Measurements from ENCODE around the gene ATF3. TPM values are rescaled to one million over a fixed set of nuclear protein-coding genes. Genes with fewer than 3 reads are reported as not detected.
A peak's percentile ranks its signal among the peaks of the same experiment; 100 is the strongest.

ATF3 gene
- total RNA-seq, result 32.4 TPM

DNA sequence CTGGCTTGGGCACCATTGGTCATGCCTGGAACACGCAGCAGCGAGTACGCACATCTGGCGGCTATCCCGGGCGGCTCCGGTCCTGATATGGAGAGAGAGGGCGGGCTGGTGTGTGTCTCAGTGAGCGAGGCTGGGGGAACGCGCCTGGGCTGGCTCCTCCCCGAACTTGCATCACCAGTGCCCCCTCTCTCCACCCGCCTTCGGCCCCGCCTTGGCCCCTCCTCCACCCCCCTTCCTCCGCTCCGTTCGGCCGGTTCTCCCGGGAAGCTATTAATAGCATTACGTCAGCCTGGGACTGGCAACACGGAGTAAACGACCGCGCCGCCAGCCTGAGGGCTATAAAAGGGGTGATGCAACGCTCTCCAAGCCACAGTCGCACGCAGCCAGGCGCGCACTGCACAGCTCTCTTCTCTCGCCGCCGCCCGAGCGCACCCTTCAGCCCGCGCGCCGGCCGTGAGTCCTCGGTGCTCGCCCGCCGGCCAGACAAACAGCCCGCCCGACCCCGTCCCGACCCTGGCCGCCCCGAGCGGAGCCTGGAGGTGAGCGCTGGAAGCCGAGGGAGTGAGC lies at the start of gene ATF3:
TSS of gene ATF3 (plus strand) at position 370 of the 567 bp plus-strand sequence. CDS start 6,261 bp downstream, outside the sequence.
- intact Hi-C loops (cut with DNase I), result no loop called here
- peak; percentile 97 for ATAC-seq
- peak; percentile 99 for DNase-seq (ENCODE audit: low spot score)

DNA sequence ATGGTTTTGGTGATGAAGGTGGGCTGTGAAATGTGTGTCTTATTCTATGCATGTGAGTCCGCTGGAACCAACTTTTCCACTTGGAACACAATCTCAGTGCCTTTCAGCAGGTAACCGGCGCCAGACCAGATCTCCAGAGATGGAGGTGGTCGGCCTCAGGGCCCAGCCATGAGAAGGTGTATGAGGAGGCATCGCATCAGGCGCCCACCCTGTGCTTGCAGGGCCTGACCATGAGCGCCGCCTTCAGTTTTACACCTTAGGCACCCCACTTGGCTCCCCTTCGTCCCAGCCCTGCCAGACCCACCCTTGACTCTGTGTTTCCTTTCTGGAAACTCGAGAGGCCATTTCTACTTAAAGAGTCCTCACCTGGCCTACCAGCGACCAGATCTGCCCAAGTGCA lies 48.6 kb upstream of the ATF3 start:
- no peak for DNase-seq (ENCODE audit: low spot score)
- intact Hi-C loops (cut with DNase I), result no loop called here
- ATAC-seq, result no peak

DNA sequence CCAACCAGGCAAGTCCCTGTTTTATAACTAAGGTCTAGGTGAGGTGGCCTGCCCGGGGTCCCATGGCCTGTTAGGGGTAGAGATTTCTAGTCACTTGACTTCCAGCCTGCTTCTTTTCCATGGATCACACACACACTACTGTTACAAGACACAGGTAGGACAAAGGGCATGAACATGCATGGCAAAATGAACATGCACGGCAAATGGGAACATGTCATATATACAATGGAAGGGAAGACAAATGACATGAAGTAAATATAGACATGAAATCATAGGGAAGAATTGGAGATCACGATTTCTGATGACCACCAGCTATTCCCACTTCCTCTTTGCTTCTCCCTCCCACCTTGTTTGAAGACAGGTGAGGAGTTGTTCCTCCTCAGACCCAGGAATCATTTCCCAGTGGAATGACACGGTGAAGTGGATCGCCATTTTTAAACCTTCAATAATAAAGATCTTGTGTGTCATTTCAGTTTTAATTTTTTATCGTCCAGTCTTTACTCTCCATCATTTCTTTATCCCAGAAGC lies 47.6 kb upstream of the ATF3 start:
- intact Hi-C loops (cut with DNase I), result no loop called here
- ATAC-seq (no peak), DNase-seq (ENCODE audit: low spot score) (no peak)

- intact Hi-C loops (cut with DNase I), result no loop called here
- ATAC-seq (no peak), DNase-seq (ENCODE audit: low spot score) (no peak)
These were observed 47.0 kb upstream of the ATF3 start for GRCh38 chr1:212561501-212561931.

GRCh38 chr1:212562771-212563170 lies 45.8 kb upstream of the ATF3 start:
- DNase-seq (ENCODE audit: low spot score), result no peak
- intact Hi-C loops (cut with DNase I), result no loop called here
- ATAC-seq, result no peak

- intact Hi-C loops (cut with DNase I), result no loop called here
- no peak for DNase-seq (ENCODE audit: low spot score)
These were observed 43.5 kb upstream of the ATF3 start for GRCh38 chr1:212565079-212565478.

GRCh38 chr1:212565571-212566305 lies 42.8 kb upstream of the ATF3 start:
- intact Hi-C loops (cut with DNase I), result no loop called here
- DNase-seq (ENCODE audit: low spot score), result no peak
- no peak for ATAC-seq

More at GRCh38 chr1:212565079-212565478, 43.5 kb upstream of the ATF3 start:
- no peak for ATAC-seq

- DNase-seq (ENCODE audit: low spot score) (no peak), ATAC-seq (peak; percentile 84)
- intact Hi-C loops (cut with DNase I), result no loop called here
These were observed 41.8 kb upstream of the ATF3 start for GRCh38 chr1:212566522-212567479.

DNA sequence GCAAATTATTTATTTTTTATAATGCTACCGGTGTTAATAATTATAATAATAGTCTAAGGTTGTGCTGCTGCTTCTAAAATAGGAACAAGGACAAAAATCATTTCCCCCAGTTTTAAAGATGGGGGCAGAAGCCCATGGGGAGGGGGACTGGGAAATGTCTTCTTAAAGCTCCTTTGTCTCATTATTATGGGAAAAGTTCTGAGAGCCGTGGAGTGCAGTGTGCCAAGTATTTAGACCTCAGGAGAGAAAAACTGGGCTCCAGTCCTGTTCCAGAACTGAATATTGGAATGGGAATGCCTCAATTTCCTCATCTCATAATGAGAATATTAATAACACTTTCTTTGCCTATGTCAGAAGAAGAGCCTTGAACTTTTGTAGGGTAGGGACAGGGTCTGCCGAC lies 40.9 kb upstream of the ATF3 start:
- intact Hi-C loops (cut with DNase I), result no loop called here
- DNase-seq (ENCODE audit: low spot score), result no peak
- no peak for ATAC-seq

- ATAC-seq (no peak), DNase-seq (ENCODE audit: low spot score) (no peak)
- intact Hi-C loops (cut with DNase I), result no loop called here
These were observed 39.5 kb upstream of the ATF3 start for GRCh38 chr1:212568978-212569537.

GRCh38 chr1:212574732-212575131 lies 33.8 kb upstream of the ATF3 start:
- no peak for DNase-seq (ENCODE audit: low spot score)
- intact Hi-C loops (cut with DNase I), result no loop called here
- no peak for ATAC-seq

DNA sequence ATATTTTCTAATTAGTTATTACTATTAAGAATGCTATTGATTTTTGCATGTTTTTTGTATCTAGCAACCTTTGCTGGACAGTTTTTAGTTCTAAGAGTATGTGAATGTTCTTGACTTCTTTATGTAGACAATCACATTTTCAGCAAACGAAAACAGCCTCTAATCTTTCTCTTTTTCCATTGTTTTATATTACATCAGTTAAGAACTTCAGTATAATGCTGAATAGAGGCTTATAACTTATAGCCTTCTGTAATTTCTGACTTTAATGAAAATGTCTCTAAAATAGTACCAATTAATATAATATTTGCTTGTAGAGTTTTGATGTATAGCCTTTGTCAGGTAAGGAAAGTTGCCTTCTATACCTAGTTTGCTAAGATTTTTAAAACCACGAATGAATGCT lies 33.2 kb upstream of the ATF3 start:
- DNase-seq (ENCODE audit: low spot score), result no peak

DNA sequence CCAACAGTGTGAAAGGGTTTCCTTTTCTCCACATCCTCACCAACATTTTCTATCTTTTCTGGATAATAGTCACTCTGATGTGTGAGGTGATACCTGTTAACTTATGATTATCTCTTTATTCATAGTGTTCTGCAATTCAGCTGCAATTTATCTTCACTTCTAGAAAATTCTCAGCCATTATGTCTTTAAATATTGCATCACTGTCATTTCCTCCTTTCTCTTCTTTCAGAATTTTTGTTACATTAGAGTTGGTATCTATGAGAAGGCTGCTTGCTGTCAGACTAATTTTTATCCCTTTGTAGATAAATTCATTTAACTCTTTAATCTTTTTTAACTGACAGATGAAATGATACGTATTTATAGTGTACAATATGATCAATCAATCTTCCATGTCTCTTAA lies 30.5 kb upstream of the ATF3 start:
- ATAC-seq, result no peak
- DNase-seq (ENCODE audit: low spot score), result no peak
- intact Hi-C loops (cut with DNase I), result no loop called here

More for the DNA sequence above, 33.2 kb upstream of the ATF3 start:
- ATAC-seq, result no peak
- intact Hi-C loops (cut with DNase I), result no loop called here

- no peak for ATAC-seq
- DNase-seq (ENCODE audit: low spot score), result no peak
- intact Hi-C loops (cut with DNase I), result no loop called here
These were observed 27.5 kb upstream of the ATF3 start for GRCh38 chr1:212581034-212581433.

GRCh38 chr1:212582291-212582690 lies 26.3 kb upstream of the ATF3 start:
- intact Hi-C loops (cut with DNase I), result no loop called here
- DNase-seq (ENCODE audit: low spot score), result no peak
- ATAC-seq, result no peak

DNA sequence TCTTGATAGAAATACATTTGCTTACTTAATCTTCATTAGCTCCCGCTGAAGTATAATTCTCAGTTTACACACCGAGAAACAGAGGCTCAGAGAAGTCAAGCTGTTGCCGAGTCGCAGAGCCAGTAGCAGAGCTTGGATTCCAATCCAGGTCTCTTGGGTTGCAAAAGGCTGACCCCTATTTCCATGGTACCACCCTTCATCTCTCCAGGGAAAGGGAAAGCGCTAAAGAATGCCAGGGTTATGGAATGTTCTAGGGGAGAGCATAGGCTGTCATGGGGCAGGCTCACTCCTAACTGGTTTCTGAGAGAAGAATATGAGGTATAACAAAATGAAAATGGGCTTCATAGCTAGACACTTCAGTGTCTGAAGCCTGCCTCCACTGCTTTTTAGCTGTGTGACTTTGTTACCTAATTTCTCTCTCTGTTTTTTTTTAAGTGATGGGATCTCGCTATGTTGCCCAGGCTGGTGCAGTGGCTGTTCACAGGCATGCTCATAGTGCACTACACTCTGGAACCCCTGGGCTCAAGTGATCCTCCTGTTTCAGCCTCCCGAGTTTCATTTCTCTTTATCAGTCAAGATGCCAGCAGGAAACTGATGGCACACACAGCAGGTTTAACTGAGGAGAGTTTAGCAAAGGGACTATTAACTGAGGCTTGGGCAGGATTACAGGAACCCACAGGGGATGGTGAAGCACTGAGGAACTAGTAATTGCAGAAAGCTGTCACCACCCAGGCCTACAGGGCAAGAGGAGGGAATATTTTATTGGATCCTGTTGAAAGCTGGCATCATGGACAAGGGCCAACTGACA lies 25.5 kb upstream of the ATF3 start:
- DNase-seq (ENCODE audit: low spot score) (no peak), ATAC-seq (no peak)
- intact Hi-C loops (cut with DNase I), result no loop called here

- intact Hi-C loops (cut with DNase I), result no loop called here
- ATAC-seq (no peak), DNase-seq (ENCODE audit: low spot score) (no peak)
These were observed 24.9 kb upstream of the ATF3 start for GRCh38 chr1:212583643-212584042.

- intact Hi-C loops (cut with DNase I), result no loop called here
- DNase-seq (ENCODE audit: low spot score) (no peak), ATAC-seq (no peak)
These were observed 24.3 kb upstream of the ATF3 start for GRCh38 chr1:212584092-212584886.
